GM18870 (cell line): Measurements from ENCODE around the gene PASK.
A peak's percentile ranks its signal among the peaks of the same experiment; 100 is the strongest.
"Not testable (repeated sequence)": the region's sequence is repeated elsewhere in the genome, so short reads cannot be mapped to it uniquely, and the experiment has no call there.

Experiments used
- ATAC-seq: cut with Tn5 transposase; IDR thresholded peaks from one replicate; pipeline ENCODE4 v1.9.1; 2021; ENCODE audit warnings: moderate library complexity; ENCODE audit not compliant: unreplicated experiment

The PASK gene

DNA sequence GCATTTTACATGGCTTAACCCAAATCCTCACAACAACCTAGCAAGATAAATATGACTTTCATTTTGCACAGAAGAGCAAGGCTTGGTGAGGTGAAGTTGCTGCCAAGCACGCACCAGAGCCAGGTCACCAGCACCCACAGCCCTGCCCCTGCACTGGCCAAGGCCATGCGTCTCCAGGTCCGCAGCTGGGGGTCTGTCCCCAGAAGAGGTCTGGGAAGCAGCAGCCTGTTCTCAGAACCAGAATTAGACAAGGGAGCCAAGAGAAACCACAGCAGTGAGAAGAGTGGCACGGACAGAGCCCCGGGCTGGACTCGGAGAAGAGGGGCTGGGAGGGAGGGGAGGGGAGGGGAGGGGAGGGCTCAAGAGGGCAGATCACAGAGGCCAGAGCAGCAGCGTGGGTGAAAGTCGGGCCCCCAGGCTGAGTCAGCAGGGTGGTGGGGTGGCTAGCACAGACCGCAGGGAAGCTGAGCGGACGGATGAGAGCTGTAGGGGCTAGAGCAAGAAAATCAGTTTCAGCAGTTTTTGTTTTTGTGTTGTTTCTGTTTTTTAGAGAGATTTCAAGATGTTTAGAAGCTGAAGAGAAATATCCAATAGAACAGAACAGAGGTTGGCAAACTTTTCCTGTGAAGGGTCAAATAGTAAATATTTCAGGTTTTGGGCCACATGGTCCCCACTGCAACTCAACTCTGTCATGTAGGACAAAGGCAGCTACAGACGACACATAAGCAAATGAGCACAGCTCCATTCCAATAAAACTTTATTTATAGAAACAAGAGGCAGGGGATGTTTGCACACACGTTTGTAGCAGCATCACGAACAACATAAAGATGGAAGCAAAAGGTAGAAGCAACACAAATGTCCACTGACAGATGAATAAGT, 39.8 kb downstream of the PASK start:
- no peak for ATAC-seq

DNA sequence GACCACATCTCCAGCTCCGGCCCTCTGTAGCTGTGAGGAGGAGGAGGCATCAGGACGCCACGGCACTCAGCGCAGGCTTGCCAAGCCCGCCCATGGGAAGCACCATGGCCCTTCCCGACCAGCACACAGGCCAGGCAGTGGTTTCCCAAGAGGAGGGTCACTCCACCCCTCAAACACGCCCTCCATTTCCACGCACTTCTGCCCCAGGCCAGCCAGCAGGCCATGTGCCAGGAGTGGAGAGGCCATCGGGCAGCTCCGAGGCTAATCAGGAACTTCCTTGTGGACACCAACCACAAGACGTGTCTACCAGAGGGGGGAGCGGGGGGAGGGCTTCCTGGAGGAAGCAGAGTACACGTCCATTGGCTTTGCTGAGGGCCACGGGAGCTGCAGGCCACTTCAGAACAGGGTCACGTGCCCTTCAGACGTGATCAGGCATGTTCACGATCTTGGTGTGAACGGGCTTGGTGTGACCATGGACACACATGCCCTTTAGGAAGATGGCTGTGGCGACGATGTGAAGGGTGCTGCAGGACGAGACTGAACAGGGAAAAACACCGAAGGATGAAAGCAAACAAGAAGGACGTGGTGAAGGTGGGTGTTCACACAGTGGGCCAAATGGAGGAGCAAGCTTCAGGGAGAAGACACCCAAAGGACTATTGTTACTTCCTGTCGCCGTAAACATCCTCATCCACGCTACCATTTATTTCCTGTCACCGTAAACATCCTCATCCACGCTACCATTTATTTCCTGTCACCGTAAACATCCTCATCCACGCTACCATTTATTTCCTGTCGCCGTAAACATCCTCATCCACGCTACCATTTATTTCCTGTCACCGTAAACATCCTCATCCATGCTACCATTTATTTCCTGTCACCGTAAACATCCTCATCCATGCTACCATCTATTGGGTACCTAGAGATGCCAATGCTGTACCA, 40.7 kb downstream of the PASK start:
- ATAC-seq, result no peak

DNA sequence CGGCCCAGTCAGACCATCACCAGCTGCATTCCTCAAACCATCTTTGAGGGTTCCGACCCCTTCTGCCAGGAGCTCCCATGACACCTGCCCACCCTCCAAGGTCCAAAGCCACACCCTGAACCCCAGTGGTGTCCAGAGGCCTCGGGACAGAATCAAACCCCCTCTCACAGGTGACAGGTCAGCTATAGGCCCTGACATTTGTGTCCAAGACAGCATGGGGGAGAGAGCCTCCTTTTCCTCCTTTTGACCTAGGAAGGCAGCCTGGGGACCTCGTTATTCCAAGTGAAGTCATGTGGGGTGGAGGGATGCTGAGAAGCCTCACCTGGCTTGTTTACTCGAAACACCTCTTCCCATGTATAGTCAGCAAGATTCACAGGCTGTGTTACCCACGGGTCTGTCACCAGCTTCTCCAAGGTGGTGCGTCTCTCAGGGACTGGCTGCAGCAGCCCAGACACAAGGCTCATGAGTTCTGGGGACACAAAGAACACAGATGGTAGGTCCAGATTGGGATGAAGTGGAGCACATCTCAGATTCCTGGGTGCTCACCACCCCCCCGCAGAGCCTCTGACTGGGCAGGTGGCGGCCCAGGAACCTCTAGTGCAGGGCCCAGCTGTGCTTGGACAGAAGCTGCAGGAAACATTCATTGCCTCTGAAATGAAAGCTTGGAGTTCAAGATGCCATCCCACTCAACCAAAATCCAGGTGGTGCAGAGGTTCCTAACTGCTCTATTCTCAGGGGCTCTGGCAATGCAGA, 42.1 kb downstream of the PASK start:
- no peak for ATAC-seq

DNA sequence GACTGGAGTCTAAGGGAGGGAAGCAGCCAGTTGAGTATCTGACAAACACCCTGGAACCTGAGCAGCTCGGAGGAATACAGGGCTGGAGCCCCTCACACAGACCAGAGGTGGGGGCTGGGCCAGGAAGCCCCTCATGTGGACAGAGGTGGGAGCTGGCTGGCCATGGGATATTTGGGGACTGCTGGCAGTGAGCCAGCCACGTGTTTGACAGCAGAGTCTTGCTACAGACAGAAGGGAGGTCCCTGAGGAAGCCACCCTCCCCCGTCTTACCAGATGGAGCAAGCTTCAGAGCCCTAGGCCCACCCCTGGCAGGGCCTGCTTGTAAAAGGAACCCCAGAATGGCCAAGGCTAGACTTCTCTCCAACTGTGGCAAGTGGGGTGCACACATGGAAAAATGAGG, 43.6 kb downstream of the PASK start:
- no peak for ATAC-seq

DNA sequence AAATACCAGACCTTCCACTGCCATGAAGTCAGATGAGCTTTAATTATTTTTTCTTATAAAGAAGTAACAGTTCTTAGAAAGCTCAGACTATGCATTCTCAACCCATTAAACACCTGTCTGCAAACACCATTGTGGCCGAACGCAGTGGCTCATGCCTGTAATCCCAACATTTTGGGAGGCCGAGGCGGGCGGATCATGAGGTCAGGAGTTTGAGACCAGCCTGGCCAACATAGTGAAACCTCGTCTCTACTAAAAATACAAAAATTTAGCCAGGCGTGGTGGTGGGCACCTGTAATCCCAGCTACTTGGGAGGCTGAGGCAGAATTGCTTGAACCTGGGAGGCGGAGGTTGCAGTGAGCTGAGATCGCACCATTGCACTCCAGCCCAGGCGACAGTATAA, 44.7 kb downstream of the PASK start:
- not testable (repeated sequence) for ATAC-seq

DNA sequence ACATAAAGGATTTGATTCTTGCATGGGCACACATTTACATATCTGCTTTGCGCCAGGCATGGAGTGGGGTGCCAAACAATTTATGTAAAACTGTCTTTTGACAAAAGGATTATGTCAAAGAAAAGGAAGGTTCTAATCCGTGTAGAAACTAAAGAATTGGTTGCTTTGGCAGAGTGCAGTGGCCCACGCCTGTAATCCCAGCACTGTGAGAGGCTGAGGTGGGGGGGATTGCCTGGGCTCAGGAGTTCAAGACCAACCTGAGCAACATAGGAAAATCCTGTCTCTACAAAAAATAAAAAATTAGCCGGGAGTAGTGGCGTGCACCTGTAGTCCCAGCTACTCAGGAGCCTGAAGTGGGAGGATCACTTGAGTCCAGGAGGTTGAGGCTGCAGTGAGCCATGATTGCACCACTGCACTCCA, 46.1 kb downstream of the PASK start:
- ATAC-seq, result no peak

DNA sequence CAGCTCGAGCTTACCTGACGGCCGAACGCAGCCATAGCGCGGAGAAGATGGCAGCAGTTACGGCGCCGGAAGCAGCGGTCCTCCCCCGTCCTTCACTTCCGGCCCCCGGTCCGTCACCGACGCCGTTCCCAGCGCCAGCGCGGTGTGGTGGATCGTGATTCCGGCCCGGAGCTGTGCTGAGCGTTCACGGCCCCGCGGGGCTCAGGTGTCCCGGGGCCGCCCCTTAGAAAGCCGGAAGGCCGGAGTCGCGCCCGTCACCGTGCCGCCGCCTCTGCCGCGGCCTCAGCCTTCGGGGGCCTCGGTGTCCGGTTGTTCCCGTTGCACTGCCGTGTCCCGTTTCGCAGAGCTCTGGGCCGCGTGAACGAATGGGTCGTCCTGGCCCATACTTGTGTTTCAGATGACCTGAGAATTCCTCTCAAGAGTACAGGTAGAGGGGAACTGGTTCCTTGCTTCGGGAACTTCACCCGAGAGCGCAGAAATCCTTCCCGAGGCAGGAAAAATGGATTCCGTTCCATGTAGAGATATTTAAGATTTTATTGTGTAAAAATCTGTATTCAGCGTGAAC, 47.0 kb downstream of the PASK start, which contains the start of gene MTERF4:
TSS of gene MTERF4 (minus strand) at position 49 of the 565 bp plus-strand sequence. CDS start at position 35, 14 bp downstream.
- peak; percentile 67 for ATAC-seq

DNA sequence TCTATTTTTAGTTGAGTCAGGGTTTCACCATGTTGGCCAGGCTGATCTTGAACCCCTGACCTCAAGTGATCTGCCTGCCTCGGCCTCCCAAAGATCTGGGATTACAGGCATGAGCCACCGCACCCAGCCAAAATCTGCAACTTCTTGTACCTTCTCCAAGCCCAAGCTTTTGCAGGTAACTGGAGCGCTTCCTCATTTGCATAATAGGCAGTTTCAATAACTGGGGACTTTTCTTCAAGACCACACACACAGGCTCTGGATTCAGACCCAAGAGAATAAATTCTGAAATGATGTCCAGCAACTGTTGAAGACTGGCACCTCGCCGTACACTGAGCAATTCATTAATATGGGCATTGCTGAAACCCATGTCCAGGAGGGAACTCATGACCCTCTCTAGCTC, 50.0 kb downstream of the PASK start:
- ATAC-seq, result no peak

DNA sequence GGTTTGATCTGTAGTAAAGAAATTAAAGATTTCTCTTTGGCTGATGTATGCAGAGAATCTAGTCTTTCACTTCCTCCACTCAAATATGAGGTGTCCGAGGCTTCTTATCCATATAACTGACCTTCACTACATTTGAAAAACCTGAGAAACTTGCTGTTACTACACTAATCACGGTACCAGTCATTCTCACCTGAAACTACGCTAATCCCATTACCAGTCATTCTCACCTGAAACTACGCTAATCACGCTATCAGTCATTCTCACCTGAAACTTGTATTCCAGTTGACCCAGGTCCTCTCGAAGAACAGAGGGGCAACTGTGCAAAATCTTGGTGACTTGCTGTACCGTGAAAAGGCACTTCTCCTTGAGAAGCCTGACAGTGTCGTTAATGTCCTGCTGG, 52.3 kb downstream of the PASK start:
- ATAC-seq, result no peak

DNA sequence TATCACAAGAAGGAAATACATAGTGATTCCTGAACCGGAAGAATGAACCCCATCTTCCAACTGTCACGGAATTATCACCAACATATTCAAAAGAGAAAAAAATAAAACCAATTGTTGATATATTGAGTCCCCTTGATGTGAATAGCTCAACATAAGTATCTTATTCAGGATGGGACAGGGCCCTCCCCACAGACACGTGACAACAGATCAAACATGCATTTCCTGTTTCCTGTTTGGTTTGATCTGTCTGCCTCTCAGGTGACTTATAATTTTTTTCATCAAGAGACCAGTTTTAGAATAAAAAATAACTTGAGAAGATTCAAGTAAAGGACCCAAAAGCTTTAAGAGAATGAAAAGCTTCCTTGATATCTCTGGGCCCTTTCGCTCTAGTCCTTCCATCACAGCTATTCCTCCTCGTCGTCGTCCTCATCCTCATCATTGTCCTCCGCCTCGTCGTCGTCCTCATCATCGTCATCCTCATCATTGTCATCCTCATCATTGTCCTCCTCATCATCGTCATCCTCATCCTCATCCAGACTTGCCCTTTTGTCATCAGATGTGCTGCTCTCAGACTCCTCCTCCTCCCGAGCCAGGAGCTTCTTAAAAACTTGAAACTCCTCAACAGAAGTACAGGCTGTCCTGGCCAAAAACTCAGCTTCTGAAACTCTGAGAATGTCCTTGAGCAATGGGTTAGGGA, 53.5 kb downstream of the PASK start:
- no peak for ATAC-seq

DNA sequence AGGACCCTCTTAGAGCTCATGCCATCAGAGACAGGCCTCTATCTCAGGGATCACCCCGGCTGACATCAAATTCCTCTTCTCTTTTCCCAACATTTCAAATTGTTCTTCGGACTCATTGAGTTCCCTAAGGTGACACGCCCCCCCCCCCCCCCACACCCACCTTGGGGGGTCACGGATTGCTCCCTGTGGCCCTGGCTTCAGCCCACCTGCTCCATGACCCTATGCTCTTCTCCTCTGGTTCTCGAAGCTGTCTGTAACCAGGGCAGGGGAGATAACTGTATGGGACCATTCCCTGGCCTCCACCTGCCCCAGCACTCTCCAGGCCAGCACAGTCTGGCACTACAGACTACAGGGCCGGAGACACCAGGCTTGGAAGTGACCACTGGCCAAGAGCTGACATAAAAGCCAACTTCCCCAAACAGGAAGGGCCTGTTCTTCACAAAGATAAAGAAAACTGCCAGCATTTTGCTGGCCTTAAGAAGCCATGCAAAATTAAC, 54.3 kb downstream of the PASK start:
- no peak for ATAC-seq

DNA sequence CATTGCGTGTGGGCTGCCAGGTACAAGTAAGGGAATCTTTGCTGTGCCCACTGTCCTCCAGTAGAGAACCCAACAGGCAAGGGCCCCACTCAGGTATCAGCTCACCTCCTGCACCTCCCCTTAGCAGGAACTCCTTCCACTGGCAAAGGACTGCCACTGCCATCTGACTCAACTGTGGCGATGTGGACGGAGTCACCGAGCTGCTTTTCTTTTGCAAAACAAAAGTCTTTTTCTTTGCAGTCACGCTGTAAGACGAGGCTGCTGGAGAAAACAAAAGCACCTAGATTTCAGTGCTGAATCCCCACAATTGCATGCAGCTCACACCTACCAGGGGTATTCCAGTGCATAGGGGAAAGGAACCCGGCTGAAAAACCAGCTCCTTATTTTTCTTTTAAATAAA, 55.1 kb downstream of the PASK start:
- no peak for ATAC-seq

DNA sequence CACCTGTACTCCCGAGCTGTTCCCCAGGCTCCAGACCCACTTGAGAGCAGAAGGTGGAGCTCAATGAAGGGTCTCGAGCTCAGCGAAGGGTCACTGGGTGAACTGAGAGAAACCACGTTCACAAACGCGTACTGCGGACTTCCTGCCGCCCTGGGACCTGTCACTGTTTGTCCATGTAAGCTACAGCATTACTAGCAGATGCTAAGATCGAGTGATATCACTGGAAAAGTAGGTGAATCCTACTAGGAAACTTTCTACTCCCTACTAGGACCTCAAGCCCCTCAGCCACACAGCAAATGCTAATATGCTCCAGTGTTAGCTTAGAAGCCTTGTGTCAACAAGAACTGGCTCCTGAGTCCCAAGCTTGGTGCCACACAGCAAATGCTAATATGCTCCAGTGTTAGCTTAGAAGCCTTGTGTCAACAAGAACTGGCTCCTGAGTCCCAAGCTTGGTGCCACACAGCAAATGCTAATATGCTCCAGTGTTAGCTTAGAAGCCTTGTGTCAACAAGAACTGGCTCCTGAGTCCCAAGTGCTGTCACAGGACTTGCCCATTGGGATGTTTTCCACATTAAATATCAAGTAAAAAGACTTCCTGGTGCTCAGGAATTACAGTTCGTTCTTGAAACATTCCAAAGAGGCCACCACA, 56.0 kb downstream of the PASK start:
- ATAC-seq, result not testable (repeated sequence)

DNA sequence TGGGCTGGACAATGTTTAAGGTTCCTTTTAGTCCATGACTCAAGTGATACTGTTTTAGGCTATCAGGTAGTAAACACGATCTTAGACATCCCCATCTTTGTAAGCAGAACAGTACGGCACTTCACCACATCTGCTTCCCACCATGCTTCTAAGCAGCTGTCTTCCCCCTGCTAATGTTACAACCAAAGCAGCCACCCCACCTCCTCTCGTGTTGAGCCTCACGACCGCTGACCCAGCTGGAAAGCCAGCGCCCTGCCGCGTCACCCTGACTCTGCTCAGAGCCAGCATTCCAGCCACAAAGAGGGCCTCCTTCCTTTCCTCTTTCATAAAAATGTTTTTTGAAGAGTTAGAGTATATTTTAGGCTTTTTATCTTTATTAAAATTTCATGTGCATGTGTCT, 56.6 kb downstream of the PASK start:
- no peak for ATAC-seq

DNA sequence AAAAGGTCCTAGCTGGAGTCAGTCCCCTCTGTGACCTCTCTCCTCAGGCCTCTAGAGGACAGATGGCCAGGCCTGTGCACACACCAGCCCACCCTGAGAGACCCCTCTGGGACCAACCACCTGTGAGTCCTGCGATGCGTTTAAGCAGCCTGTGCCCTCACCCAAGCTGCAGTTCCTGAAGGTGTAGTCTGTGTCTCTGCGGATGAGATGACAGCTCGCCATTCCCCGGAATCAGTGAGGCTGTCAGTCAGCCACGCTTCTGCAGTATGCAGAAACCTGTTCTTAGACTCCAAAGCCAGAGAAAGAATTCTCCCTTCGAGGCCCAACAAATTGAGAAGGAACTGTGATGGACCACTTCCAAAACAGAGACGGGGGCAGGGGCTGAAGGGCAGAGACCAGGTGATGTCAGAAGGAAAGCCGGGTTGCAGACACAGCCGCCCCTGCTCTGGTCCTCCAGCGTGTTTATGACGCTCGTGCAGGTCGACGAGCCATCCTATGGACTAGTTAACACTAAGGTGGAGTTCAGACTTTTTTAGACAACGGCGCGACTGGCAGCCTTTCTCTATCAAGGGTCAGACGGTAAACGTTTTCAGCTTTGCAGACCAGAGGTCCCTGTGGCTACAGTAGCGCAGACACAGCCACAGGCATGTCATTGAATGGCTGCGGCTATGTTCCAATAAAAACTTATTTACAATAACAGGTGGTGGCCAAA, 57.4 kb downstream of the PASK start:
- no peak for ATAC-seq

DNA sequence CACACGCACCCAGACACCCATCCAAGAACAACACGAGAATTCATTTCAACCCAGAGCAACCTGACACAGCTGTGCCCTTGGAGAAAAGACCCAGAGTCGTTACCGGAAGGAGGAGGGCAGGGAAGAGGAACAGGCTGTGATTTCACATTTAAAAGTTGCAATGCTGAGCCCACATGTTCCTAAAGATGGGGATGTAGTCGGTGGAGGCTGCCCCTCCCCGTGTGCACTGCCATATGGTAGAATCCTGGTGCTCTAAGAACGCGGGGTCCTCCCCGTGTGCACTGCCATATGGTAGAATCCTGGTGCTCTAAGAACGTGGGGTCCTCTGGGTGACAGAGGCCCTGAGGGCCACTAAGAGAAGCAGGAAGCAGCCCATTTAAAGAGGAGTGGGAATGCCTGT, 58.1 kb downstream of the PASK start:
- ATAC-seq, result no peak

DNA sequence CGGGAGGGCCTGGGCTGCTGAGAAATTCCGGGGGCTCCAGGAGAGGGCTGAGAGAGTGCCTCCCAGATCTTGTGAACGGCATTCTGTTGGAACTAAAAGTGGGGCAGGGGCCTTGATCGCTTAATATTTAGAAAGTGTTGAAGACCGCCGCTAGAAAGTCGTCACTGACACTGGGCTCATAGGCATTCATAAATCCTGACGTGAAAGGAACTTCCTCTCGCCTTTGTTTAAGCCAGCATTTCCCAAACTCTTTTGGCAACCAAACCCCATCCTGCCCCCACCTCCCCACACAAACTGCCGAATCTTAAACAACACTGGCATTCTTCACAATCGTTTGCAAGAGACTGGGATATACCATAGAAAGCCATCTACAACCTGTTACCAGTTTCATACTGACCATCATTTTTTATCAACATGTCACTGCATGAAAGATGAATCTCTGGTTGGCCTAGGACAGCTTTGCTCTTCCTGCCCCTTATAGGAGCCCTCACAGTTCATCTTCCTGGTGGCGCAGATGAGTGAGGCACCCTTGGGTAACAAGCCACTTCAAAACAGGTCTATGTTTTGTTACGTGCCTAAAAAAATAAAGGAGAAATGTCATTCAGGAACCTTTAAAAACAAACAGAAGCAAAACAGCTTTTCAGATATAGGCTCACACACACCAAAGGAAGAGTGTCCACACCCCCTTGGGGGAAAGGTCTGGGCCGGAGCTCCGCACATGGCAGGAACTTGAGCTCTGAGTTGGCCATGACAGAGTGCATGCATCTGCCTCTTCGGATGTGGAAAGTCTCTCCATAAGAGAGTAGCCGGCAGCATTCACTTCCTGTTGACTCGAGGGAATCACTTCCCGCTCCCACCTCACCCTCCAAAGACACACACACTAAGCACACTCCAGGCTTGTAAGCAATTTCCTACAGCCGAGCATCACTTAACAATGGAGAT, 60.2 kb downstream of the PASK start:
- no peak for ATAC-seq

DNA sequence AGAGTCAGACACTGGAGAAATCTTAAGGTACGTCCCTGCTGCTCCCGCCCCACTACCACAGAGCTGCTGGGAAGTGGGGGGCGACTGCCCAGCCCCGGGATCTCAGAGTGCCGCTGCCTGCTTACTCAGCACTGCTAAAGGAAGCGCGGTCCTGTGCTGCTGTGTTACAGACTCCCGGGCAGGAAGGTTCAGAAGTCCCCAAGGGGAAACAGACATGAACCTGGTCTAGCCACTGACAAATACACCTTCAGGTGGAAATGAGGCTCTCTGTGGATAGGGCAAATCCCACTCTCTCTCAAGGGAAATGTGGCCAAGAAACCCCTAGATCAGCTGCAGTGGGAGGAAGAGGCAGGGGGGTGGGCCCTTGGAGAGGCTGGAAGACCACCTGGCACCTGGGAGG, 60.9 kb downstream of the PASK start:
- ATAC-seq, result peak; percentile 23
